SK-N-MC (cell line): ENCODE measurements around the gene EFS.

Source experiments
- EZH2 ChIP-seq: fragments of 200-600 bp; sonication (generic); IDR thresholded peaks from one replicate; pipeline ENCODE4 v1.6.1; 2017; ENCODE audit warnings: antibody characterized with exemption
- FOXP2 ChIP-seq: optimal IDR thresholded peaks from 2 replicates; pipeline ENCODE3; 2011; ENCODE audit warnings: mild to moderate bottlenecking, moderate library complexity; ENCODE audit not compliant: insufficient read depth; ENCODE audit errors: extremely low read length, control extremely low read depth
- POLR2AphosphoS5 ChIP-seq: IDR thresholded peaks from 2 replicates; pipeline ENCODE4 v1.6.1; 2012; ENCODE audit warnings: mild to moderate bottlenecking, low read depth, low read length, borderline replicate concordance

GRCh38 chr14:23308721-23309445 lies 56.1 kb downstream of the EFS start:
- TF ChIP-seq EZH2 = no peak
- TF ChIP-seq POLR2AphosphoS5 = no peak
- no peak for TF ChIP-seq FOXP2
